Suprapubic skin (tissue), 3 donors: ENCODE data around the gene BICRAL.

Experiments used
- EP300 ChIP-seq: sonication (generic); formaldehyde crosslinking; IDR thresholded peaks from one replicate; pipeline ENCODE4 v1.6.1; 2017; ENCODE audit warnings: antibody characterized with exemption
- POLR2A ChIP-seq, 2 donors: fragments of 450-650 bp; IDR thresholded peaks; one replicate each; pipeline ENCODE4 v1.6.1; 2017; ENCODE audit warnings: antibody characterized with exemption in 2 of 2, mild to moderate bottlenecking in 2 of 2, moderate library complexity in 2 of 2
- TF ChIP-seq, protein P1 (sequence below), 2 donors: fragments of 200-600 bp in 1 of 2; fragments of 450-650 bp in 1 of 2; sonication (generic) in 1 of 2; IDR thresholded peaks; one replicate each; pipeline ENCODE4 v1.5.1; 2016 to 2019; ENCODE audit warnings: antibody characterized with exemption in 2 of 2, mild to moderate bottlenecking in 1 of 2, moderate library complexity in 1 of 2

DNA sequence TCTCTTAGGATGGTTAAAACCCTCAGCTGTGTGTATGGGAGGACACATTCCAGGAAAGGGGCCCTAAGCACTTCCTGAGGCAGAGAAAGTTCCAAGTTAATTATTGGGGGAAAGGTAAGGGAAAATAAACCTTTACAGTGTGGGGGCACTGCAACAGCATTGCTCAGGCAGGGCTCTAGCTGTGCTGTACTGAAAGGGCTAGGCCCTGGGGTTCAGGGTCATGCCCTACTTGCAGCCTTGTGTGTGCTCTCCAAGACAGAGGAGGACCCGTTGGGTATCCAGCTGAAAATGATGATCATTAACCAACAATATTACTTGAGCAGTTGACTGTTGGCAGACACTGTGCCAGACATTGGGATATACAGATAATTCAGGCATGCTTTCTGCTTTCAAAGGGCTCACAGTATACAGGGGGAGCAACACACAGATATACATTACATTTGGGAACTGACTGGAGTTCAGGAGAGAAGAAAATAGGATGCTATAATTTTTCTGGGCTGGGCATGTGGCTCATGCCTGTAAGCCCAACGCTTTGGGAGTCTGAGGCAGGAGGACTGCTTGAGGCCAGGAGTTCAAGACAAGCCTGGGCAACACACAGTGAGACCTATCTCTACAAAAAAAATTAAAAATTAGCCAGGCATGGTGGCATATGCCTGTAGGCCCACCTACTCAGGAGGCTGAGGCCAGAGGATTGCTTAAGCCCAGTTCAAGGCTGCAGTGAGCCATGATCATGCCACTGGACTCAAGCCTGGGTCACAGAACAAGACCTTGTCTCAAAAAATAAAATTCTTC is 88.5 kb downstream of the BICRAL start:
- TF ChIP-seq, protein P1, sequence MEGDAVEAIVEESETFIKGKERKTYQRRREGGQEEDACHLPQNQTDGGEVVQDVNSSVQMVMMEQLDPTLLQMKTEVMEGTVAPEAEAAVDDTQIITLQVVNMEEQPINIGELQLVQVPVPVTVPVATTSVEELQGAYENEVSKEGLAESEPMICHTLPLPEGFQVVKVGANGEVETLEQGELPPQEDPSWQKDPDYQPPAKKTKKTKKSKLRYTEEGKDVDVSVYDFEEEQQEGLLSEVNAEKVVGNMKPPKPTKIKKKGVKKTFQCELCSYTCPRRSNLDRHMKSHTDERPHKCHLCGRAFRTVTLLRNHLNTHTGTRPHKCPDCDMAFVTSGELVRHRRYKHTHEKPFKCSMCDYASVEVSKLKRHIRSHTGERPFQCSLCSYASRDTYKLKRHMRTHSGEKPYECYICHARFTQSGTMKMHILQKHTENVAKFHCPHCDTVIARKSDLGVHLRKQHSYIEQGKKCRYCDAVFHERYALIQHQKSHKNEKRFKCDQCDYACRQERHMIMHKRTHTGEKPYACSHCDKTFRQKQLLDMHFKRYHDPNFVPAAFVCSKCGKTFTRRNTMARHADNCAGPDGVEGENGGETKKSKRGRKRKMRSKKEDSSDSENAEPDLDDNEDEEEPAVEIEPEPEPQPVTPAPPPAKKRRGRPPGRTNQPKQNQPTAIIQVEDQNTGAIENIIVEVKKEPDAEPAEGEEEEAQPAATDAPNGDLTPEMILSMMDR (IDR thresholded peaks at IDR 0.05): no peak
- no peak for TF ChIP-seq POLR2A (IDR thresholded peaks at IDR 0.05)
- TF ChIP-seq EP300: no peak
